Loucy (cell line): ENCODE measurements around the gene FSD2.

Experiments
- H2AFZ ChIP-seq: fragments of 200-600 bp; sonication (generic); 2 replicates; pipeline ENCODE4 v1.6.0; 2016; ENCODE audit warnings: antibody characterized with exemption, mild to moderate bottlenecking, low read length, moderate library complexity
- H3F3A ChIP-seq: fragments of 200-600 bp; 2 replicates; pipeline ENCODE4 v1.6.0; 2016; ENCODE audit warnings: antibody characterized with exemption, low read depth, mild to moderate bottlenecking
- H3K27me3 ChIP-seq: fragments of 200-600 bp; sonication (generic); 2 replicates; pipeline ENCODE4 v1.6.1; 2014; ENCODE audit warnings: low read length, mild to moderate bottlenecking; ENCODE audit not compliant: insufficient read depth, poor library complexity, severe bottlenecking
- H3K36me3 ChIP-seq: fragments of 200-600 bp; sonication (generic); 2 replicates; pipeline ENCODE4 v1.6.1; 2016; ENCODE audit warnings: low read length; ENCODE audit not compliant: insufficient read depth
- H3K4me1 ChIP-seq: fragments of 200-600 bp; sonication (generic); 2 replicates; pipeline ENCODE4 v1.5.1; 2014; ENCODE audit warnings: low read length, mild to moderate bottlenecking; ENCODE audit not compliant: insufficient read depth, poor library complexity, severe bottlenecking
- H3K4me2 ChIP-seq: fragments of 200-600 bp; sonication (generic); 2 replicates; pipeline ENCODE4 v1.6.0; 2014; ENCODE audit warnings: antibody characterized with exemption, low read length, low read depth, mild to moderate bottlenecking; ENCODE audit not compliant: poor library complexity, severe bottlenecking
- H3K4me3 ChIP-seq: fragments of 200-600 bp; sonication (generic); 2 replicates; pipeline ENCODE4 v1.5.1; 2014; ENCODE audit warnings: low read length, mild to moderate bottlenecking, mixed read lengths; ENCODE audit not compliant: poor library complexity, severe bottlenecking
- H3K79me2 ChIP-seq: fragments of 200-600 bp; sonication (generic); 2 replicates; pipeline ENCODE4 v1.6.1; 2014; ENCODE audit warnings: low read length; ENCODE audit not compliant: insufficient read depth
- H3K9ac ChIP-seq: fragments of 200-600 bp; sonication (generic); 2 replicates; pipeline ENCODE4 v1.6.0; 2014; ENCODE audit warnings: mild to moderate bottlenecking, low read depth, low read length, moderate library complexity; ENCODE audit not compliant: poor library complexity, severe bottlenecking
- H3K9me2 ChIP-seq: fragments of 200-600 bp; sonication (generic); replicated peaks from 2 replicates; pipeline ENCODE4 v1.6.1; 2016; ENCODE audit warnings: low read depth, low read length, mixed read lengths
- H3K9me3 ChIP-seq: fragments of 200-600 bp; sonication (generic); 2 replicates; pipeline ENCODE4 v1.6.1; 2014; ENCODE audit warnings: mild to moderate bottlenecking, antibody characterized with exemption, low read length, low read depth; ENCODE audit not compliant: insufficient read depth
- H4K20me1 ChIP-seq: fragments of 200-600 bp; sonication (generic); 2 replicates; pipeline ENCODE4 v1.6.0; 2014; ENCODE audit warnings: antibody characterized with exemption, low read length, mild to moderate bottlenecking; ENCODE audit not compliant: insufficient read depth, poor library complexity, severe bottlenecking
- CTCF ChIP-seq: fragments of 200-600 bp; sonication (generic); conservative IDR thresholded peaks from 2 replicates; pipeline ENCODE4 v1.5.1; 2014; ENCODE audit warnings: mild to moderate bottlenecking, antibody characterized with exemption, low read length
- EZH2phosphoT487 ChIP-seq: fragments of 200-600 bp; IDR thresholded peaks from 2 replicates; pipeline ENCODE4 v1.6.1; 2018; ENCODE audit warnings: antibody characterized with exemption, mild to moderate bottlenecking, moderate library complexity, borderline replicate concordance

Gene FSD2

GRCh38 chr15:82851981-82852511 is 46.2 kb upstream of the FSD2 start:
- Histone ChIP-seq H4K20me1 (no peaks in the 10 kb centered on the region), H3K4me3 (no peak overlapping the region), H3K9ac (no peak overlapping the region), H3K9me3 (no peaks in the 10 kb centered on the region), H3K9me2 (no peaks in the 10 kb centered on the region), H3F3A (no peaks in the 10 kb centered on the region), H3K27me3 (no peaks in the 10 kb centered on the region), H3K4me1 (peaks cover 3% of the 10 kb centered on the region), H2AFZ (no peak overlapping the region), H3K36me3 (no peaks in the 10 kb centered on the region), H3K4me2 (no peak overlapping the region), H3K79me2 (no peaks in the 10 kb centered on the region)
- TF ChIP-seq CTCF = no peak
- no peak for TF ChIP-seq EZH2phosphoT487

GRCh38 chr15:82851306-82851850 is 45.5 kb upstream of the FSD2 start:
- H3K27me3 ChIP-seq = no peaks in the 10 kb centered on the region
- H3K9me3 ChIP-seq = no peaks in the 10 kb centered on the region
- no peaks in the 10 kb centered on the region for H3K36me3 ChIP-seq
- H3K4me3 ChIP-seq = no peak overlapping the region
- no peak overlapping the region for H2AFZ ChIP-seq
- no peaks in the 10 kb centered on the region for H3K79me2 ChIP-seq
- no peaks in the 10 kb centered on the region for H4K20me1 ChIP-seq
- no peaks in the 10 kb centered on the region for H3F3A ChIP-seq
- H3K9me2 ChIP-seq = no peaks in the 10 kb centered on the region
- no peak overlapping the region for H3K9ac ChIP-seq
- TF ChIP-seq EZH2phosphoT487 = no peak
- TF ChIP-seq CTCF = no peak
- no peak overlapping the region for H3K4me2 ChIP-seq
- H3K4me1 ChIP-seq = peaks cover 3% of the 10 kb centered on the region

- no peaks in the 10 kb centered on the region for H4K20me1 ChIP-seq
- H3K4me2 ChIP-seq = no peak overlapping the region
- H3K4me3 ChIP-seq = no peak overlapping the region
- H3K9me2 ChIP-seq = no peaks in the 10 kb centered on the region
- H3K9ac ChIP-seq = no peak overlapping the region
- no peaks in the 10 kb centered on the region for H3F3A ChIP-seq
- no peaks in the 10 kb centered on the region for H3K36me3 ChIP-seq
- H2AFZ ChIP-seq = no peak overlapping the region
- H3K9me3 ChIP-seq = no peaks in the 10 kb centered on the region
- H3K27me3 ChIP-seq = no peaks in the 10 kb centered on the region
- no peaks in the 10 kb centered on the region for H3K79me2 ChIP-seq
- no peak for TF ChIP-seq CTCF
- no peak for TF ChIP-seq EZH2phosphoT487
- peaks cover 3% of the 10 kb centered on the region for H3K4me1 ChIP-seq
These were observed 44.9 kb upstream of the FSD2 start for GRCh38 chr15:82850731-82851130.
